Measurements from ENCODE around the gene S1PR3.

The S1PR3 gene

DNA sequence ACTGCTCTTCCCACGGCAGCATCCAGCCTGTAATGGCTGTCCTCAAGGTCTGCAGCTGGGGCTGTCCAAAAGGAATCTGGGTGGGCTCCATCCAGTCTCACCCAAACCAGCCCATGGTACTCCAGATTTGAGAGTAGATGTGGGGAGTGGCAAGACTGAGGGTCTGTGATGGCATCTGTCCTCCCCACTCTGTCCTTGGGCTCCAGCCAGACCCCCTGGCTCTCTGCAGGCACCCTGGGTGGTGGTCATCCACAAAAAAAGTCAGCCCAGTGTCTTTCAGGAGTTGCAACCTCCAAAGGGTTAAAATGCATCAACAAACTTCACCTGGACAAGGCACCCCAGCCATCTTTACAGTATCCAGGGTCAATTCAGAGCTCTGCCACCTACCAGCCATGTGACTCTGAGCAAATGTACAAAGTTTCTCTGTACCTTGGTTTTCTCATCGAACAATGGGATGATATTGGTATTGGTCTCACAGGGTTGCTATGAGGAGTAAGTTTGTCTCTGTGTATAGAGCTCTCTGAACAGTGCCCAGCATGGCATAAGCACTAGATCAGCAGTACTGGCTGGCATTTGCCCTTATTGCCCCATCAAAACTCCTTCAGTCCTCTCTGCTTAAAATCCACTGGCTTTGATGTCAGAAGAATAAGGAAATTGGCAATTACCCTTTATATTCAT, 7.3 kb upstream of the S1PR3 start:
- H3F3A ChIP-seq (ENCODE audit: insufficient read depth, low read length): no peaks in the 10 kb centered on the region
- no peak overlapping the region for H2AFZ ChIP-seq (ENCODE audit: low read length)
- H4K20me1 ChIP-seq (ENCODE audit: insufficient read depth, low read length): no peaks in the 10 kb centered on the region
- H3K27me3 ChIP-seq (replicated peaks; ENCODE audit: insufficient read depth, low read length): no peaks in the 10 kb centered on the region
- H3K9me3 ChIP-seq (replicated peaks; ENCODE audit: insufficient read depth, low read length): no peaks in the 10 kb centered on the region
- H3K4me1 ChIP-seq (ENCODE audit: low read length): no peaks in the 10 kb centered on the region
- TF ChIP-seq EZH2phosphoT487 (IDR thresholded peaks at IDR 0.05; ENCODE audit: low read length): no peak
- no peak for TF ChIP-seq EZH2 (optimal IDR thresholded peaks at IDR 0.05; ENCODE audit: low read depth, low read length)
- TF ChIP-seq, protein P1, sequence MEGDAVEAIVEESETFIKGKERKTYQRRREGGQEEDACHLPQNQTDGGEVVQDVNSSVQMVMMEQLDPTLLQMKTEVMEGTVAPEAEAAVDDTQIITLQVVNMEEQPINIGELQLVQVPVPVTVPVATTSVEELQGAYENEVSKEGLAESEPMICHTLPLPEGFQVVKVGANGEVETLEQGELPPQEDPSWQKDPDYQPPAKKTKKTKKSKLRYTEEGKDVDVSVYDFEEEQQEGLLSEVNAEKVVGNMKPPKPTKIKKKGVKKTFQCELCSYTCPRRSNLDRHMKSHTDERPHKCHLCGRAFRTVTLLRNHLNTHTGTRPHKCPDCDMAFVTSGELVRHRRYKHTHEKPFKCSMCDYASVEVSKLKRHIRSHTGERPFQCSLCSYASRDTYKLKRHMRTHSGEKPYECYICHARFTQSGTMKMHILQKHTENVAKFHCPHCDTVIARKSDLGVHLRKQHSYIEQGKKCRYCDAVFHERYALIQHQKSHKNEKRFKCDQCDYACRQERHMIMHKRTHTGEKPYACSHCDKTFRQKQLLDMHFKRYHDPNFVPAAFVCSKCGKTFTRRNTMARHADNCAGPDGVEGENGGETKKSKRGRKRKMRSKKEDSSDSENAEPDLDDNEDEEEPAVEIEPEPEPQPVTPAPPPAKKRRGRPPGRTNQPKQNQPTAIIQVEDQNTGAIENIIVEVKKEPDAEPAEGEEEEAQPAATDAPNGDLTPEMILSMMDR (IDR thresholded peaks at IDR 0.05; ENCODE audit: low read length): no peak
- H3K4me3 ChIP-seq (ENCODE audit: low read length): no peak overlapping the region
- H3K4me2 ChIP-seq (ENCODE audit: low read depth, low read length): no peak overlapping the region
- H3K9ac ChIP-seq (ENCODE audit: low read length): no peak overlapping the region
- H3K79me2 ChIP-seq (ENCODE audit: low read length): no peaks in the 10 kb centered on the region
- H3K27ac ChIP-seq (ENCODE audit: low read length): no peak overlapping the region
- no peak for DNase-seq
- H3K9me2 ChIP-seq (replicated peaks; ENCODE audit: insufficient read depth, low read length): no peaks in the 10 kb centered on the region
- H3K36me3 ChIP-seq (replicated peaks; ENCODE audit: insufficient read depth, low read length): no peaks in the 10 kb centered on the region

DNA sequence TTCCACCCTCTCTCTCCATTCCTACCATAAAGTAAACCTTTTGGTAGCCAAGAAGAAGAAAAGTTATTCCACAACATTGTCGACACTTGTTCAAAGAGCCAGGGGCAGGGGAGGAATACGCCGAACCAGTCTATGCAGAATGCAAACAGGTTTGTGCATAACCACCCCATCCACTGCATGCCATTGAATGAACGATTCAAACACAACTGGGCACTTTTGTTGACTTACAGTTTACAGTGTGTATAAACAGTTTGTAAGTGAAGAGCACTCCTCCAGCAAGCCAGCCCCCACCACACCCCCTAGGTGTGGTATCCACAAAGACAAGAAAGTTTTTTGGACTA, 6.8 kb upstream of the S1PR3 start:
- Histone ChIP-seq H3K4me1 (ENCODE audit: low read length) (no peaks in the 10 kb centered on the region), H3K36me3 (replicated peaks; ENCODE audit: insufficient read depth, low read length) (no peaks in the 10 kb centered on the region), H3K79me2 (ENCODE audit: low read length) (no peaks in the 10 kb centered on the region), H3K27me3 (replicated peaks; ENCODE audit: insufficient read depth, low read length) (no peaks in the 10 kb centered on the region), H3K9me3 (replicated peaks; ENCODE audit: insufficient read depth, low read length) (no peaks in the 10 kb centered on the region), H3K4me2 (ENCODE audit: low read depth, low read length) (no peak overlapping the region), H3F3A (ENCODE audit: insufficient read depth, low read length) (no peaks in the 10 kb centered on the region), H3K9me2 (replicated peaks; ENCODE audit: insufficient read depth, low read length) (no peaks in the 10 kb centered on the region), H3K27ac (ENCODE audit: low read length) (no peak overlapping the region), H3K4me3 (ENCODE audit: low read length) (no peak overlapping the region), H2AFZ (ENCODE audit: low read length) (no peak overlapping the region), H3K9ac (ENCODE audit: low read length) (no peak overlapping the region), H4K20me1 (ENCODE audit: insufficient read depth, low read length) (no peaks in the 10 kb centered on the region)
- TF ChIP-seq, protein P1 (IDR thresholded peaks at IDR 0.05; ENCODE audit: low read length): no peak
- TF ChIP-seq EZH2 (optimal IDR thresholded peaks at IDR 0.05; ENCODE audit: low read depth, low read length): no peak
- TF ChIP-seq EZH2phosphoT487 (IDR thresholded peaks at IDR 0.05; ENCODE audit: low read length): no peak
- DNase-seq: no peak

DNA sequence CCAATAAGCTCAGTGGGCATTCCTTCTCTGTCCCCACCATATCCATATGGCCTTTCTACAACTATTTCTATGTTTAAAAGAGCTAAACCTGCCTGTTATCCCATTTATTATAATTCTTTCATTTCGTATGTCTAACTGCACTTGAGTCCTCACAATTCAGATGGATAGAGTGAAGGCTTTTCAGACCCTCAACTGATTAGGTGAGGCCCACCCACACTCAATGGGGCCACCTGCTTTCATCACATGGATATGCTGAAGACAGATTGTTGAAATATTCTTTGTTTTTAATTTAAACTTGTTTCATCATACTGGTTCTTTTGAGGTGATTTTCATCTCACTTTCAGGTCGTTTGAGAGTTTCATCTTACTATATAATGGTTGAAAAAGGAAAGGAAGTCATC, 5.7 kb upstream of the S1PR3 start:
- Histone ChIP-seq H3K4me1 (ENCODE audit: low read length) (no peaks in the 10 kb centered on the region), H3F3A (ENCODE audit: insufficient read depth, low read length) (no peaks in the 10 kb centered on the region), H3K9me2 (replicated peaks; ENCODE audit: insufficient read depth, low read length) (no peaks in the 10 kb centered on the region), H4K20me1 (ENCODE audit: insufficient read depth, low read length) (no peaks in the 10 kb centered on the region), H3K9me3 (replicated peaks; ENCODE audit: insufficient read depth, low read length) (no peaks in the 10 kb centered on the region), H3K9ac (ENCODE audit: low read length) (no peak overlapping the region), H3K4me3 (ENCODE audit: low read length) (no peak overlapping the region), H2AFZ (ENCODE audit: low read length) (no peak overlapping the region), H3K36me3 (replicated peaks; ENCODE audit: insufficient read depth, low read length) (no peaks in the 10 kb centered on the region), H3K79me2 (ENCODE audit: low read length) (no peaks in the 10 kb centered on the region), H3K27ac (ENCODE audit: low read length) (no peak overlapping the region), H3K27me3 (replicated peaks; ENCODE audit: insufficient read depth, low read length) (no peaks in the 10 kb centered on the region), H3K4me2 (ENCODE audit: low read depth, low read length) (no peak overlapping the region)
- TF ChIP-seq EZH2 (optimal IDR thresholded peaks at IDR 0.05; ENCODE audit: low read depth, low read length): no peak
- TF ChIP-seq, protein P1 (IDR thresholded peaks at IDR 0.05; ENCODE audit: low read length): no peak
- no peak for TF ChIP-seq EZH2phosphoT487 (IDR thresholded peaks at IDR 0.05; ENCODE audit: low read length)
- no peak for DNase-seq
